GM03348 (cell line): ENCODE measurements around the gene ST3GAL6.
A peak's percentile ranks its signal among the peaks of the same experiment; 100 is the strongest.

Experiments used
- DNase-seq: peaks from one replicate; pipeline ENCODE4 v3.0.0; 2012; ENCODE audit warnings: low spot score

ST3GAL6 gene

GRCh38 chr3:98740324-98740723 lies 22.8 kb upstream of the ST3GAL6 start:
- DNase-seq = no peak

- peak; percentile 8 for DNase-seq
Measured at GRCh38 chr3:98741121-98741716, 21.9 kb upstream of the ST3GAL6 start.

- DNase-seq = no peak
Measured at GRCh38 chr3:98743071-98743470, 20.1 kb upstream of the ST3GAL6 start.

- DNase-seq = no peak
Measured at GRCh38 chr3:98744283-98744682, 18.9 kb upstream of the ST3GAL6 start.

GRCh38 chr3:98745718-98746117 lies 17.4 kb upstream of the ST3GAL6 start:
- no peak for DNase-seq

GRCh38 chr3:98746122-98746521 lies 17.0 kb upstream of the ST3GAL6 start:
- DNase-seq = no peak

- no peak for DNase-seq
Measured at GRCh38 chr3:98746882-98747281, 16.3 kb upstream of the ST3GAL6 start.

- DNase-seq = no peak
Measured at GRCh38 chr3:98750276-98750919, 12.7 kb upstream of the ST3GAL6 start.

GRCh38 chr3:98754483-98754882 lies 8.7 kb upstream of the ST3GAL6 start:
- no peak for DNase-seq

GRCh38 chr3:98755601-98756000 lies 7.5 kb upstream of the ST3GAL6 start:
- no peak for DNase-seq

- no peak for DNase-seq
Measured at GRCh38 chr3:98759629-98760028, 3.5 kb upstream of the ST3GAL6 start.

- no peak for DNase-seq
Measured at GRCh38 chr3:98761643-98762229, 1.4 kb upstream of the ST3GAL6 start.

GRCh38 chr3:98763819-98764418 lies 779 bp downstream of the ST3GAL6 start:
- no peak for DNase-seq

- DNase-seq = no peak
Measured at GRCh38 chr3:98764472-98764884, 1.3 kb downstream of the ST3GAL6 start.

- no peak for DNase-seq
Measured at GRCh38 chr3:98765721-98766120, 2.6 kb downstream of the ST3GAL6 start.

GRCh38 chr3:98766924-98767323 lies 3.8 kb downstream of the ST3GAL6 start:
- DNase-seq = no peak

- no peak for DNase-seq
Measured at GRCh38 chr3:98768961-98769360, 5.8 kb downstream of the ST3GAL6 start.

- DNase-seq = no peak
Measured at GRCh38 chr3:98769448-98769847, 6.3 kb downstream of the ST3GAL6 start.

- DNase-seq = no peak
Measured at GRCh38 chr3:98770261-98771039, 7.3 kb downstream of the ST3GAL6 start.

- DNase-seq = no peak
Measured at GRCh38 chr3:98772022-98772421, 8.9 kb downstream of the ST3GAL6 start.

GRCh38 chr3:98775459-98776139 lies 12.5 kb downstream of the ST3GAL6 start:
- DNase-seq = no peak

- DNase-seq = no peak
Measured at GRCh38 chr3:98776140-98776493, 13.0 kb downstream of the ST3GAL6 start.
